OCI-LY1 (cell line): ENCODE data around the gene WFDC1.

ENCODE experiments used
- EZH2 ChIP-seq: fragments of 200-600 bp; sonication (generic), shearing (Covaris generic); IDR thresholded peaks from 2 replicates; pipeline ENCODE4 v1.8.0; 2017; ENCODE audit warnings: borderline replicate concordance, mixed run types, mild to moderate bottlenecking, antibody characterized with exemption, low read length, moderate library complexity, mixed read lengths
- TF ChIP-seq, protein P1 (sequence below): fragments of 200-600 bp; sonication (generic), shearing (Covaris generic); IDR thresholded peaks from 2 replicates; pipeline ENCODE4 v1.5.1; 2017; ENCODE audit warnings: mild to moderate bottlenecking, antibody characterized with exemption, low read length, moderate library complexity, mixed read lengths

DNA sequence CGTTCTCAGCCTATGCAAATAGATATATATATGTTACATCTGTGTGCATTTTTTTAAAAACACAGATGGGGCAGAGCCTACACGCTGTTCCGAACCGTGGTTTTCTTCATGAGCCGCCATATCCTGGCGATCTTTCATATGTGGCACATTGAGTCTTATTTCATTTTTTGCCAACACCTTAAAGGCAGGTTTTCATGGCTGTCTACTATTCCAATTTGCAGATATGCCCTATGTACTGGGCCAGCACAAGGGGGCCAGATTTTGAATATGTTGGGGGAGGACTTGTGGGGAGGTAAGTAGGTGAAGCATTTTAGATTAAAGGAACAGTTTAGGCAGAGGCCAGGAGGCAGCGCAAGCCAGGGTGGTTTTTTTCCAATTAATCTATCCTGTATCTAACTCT is 16.0 kb downstream of the WFDC1 start:
- TF ChIP-seq, protein P1, sequence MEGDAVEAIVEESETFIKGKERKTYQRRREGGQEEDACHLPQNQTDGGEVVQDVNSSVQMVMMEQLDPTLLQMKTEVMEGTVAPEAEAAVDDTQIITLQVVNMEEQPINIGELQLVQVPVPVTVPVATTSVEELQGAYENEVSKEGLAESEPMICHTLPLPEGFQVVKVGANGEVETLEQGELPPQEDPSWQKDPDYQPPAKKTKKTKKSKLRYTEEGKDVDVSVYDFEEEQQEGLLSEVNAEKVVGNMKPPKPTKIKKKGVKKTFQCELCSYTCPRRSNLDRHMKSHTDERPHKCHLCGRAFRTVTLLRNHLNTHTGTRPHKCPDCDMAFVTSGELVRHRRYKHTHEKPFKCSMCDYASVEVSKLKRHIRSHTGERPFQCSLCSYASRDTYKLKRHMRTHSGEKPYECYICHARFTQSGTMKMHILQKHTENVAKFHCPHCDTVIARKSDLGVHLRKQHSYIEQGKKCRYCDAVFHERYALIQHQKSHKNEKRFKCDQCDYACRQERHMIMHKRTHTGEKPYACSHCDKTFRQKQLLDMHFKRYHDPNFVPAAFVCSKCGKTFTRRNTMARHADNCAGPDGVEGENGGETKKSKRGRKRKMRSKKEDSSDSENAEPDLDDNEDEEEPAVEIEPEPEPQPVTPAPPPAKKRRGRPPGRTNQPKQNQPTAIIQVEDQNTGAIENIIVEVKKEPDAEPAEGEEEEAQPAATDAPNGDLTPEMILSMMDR = no peak
- TF ChIP-seq EZH2 = no peak
